ENCODE data around the gene ATP1B2.

DNA sequence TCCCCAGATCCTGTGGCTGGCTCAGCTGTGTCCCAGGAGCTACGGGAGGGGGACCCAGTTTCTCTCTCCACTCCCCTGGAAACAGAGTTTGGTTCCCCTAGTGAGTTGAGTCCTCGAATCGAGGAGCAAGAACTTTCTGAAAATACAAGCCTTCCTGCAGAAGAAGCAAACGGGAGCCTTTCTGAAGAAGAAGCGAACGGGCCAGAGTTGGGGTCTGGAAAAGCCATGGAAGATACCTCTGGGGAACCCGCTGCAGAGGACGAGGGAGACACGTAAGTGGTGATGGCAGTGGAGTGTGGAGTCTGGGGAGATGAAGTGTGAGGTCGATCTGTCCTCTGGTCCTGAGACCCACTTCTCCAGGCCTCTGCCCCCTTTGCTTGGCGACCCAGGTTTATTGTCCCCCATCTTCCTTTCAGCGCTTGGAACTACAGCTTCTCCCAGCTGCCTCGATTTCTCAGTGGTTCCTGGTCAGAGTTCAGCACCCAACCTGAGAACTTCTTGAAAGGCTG is 38.1 kb downstream of the ATP1B2 start:
- no peak for TF ChIP-seq CTCF (conservative IDR thresholded peaks at IDR 0.05 in 1 of 2, IDR thresholded peaks at IDR 0.05 in 1 of 2; ENCODE audit: extremely low read depth in 1 of 2, insufficient read depth in 1 of 2, low read depth in 1 of 2, low read length in 2 of 2)
- no peak for TF ChIP-seq EZH2 (IDR thresholded peaks at IDR 0.05; ENCODE audit: borderline replicate concordance, low read length)
